Osteoblast (primary cell): ENCODE data around the gene ANHX. TPM values are rescaled to one million over a fixed set of nuclear protein-coding genes. Genes with fewer than 3 reads are reported as not detected.
A peak's percentile ranks its signal among the peaks of the same experiment; 100 is the strongest.

ENCODE experiments used
- DNase-seq: peaks from one replicate; pipeline ENCODE4 v3.0.0; 2011; ENCODE audit warnings: low spot score, mixed read lengths; ENCODE audit not compliant: insufficient read length; ENCODE audit errors: missing footprints
- H2AFZ ChIP-seq: 2 replicates; pipeline ENCODE4 v1.6.0; 2011; ENCODE audit warnings: mild to moderate bottlenecking, low read length
- H3K27ac ChIP-seq: 2 replicates; pipeline ENCODE4 v1.5.1; 2011; ENCODE audit warnings: mild to moderate bottlenecking, low read depth, low read length, moderate library complexity
- H3K27me3 ChIP-seq: 2 replicates; pipeline ENCODE4 v1.6.0; 2012; ENCODE audit warnings: mild to moderate bottlenecking, control low read depth, inconsistent platforms, low read length, moderate library complexity; ENCODE audit not compliant: insufficient read depth
- H3K36me3 ChIP-seq: 2 replicates; pipeline ENCODE4 v1.5.1; 2011; ENCODE audit warnings: mild to moderate bottlenecking, low read length, control low read depth, moderate library complexity; ENCODE audit not compliant: insufficient read depth
- H3K4me1 ChIP-seq: 2 replicates; pipeline ENCODE4 v1.5.1; 2011; ENCODE audit warnings: mild to moderate bottlenecking, low read length, control low read depth, moderate library complexity; ENCODE audit not compliant: insufficient read depth
- H3K4me2 ChIP-seq: 2 replicates; pipeline ENCODE4 v1.6.0; 2011; ENCODE audit warnings: mild to moderate bottlenecking, low read length; ENCODE audit not compliant: insufficient read depth
- H3K4me3 ChIP-seq: fragments of 200-600 bp; sonication (generic); 3 replicates; pipeline ENCODE4 v1.5.1; 2012; ENCODE audit warnings: mild to moderate bottlenecking, low read length, inconsistent platforms; ENCODE audit not compliant: insufficient read depth
- H3K79me2 ChIP-seq: 2 replicates; pipeline ENCODE4 v1.6.0; 2012; ENCODE audit warnings: mild to moderate bottlenecking, low read length, control low read depth, inconsistent platforms; ENCODE audit not compliant: insufficient read depth
- H3K9me3 ChIP-seq: 2 replicates; pipeline ENCODE4 v1.5.1; 2011; ENCODE audit warnings: low read depth, low read length, control low read depth
- H4K20me1 ChIP-seq: 2 replicates; pipeline ENCODE4 v1.6.0; 2012; ENCODE audit warnings: mild to moderate bottlenecking, low read length, control low read depth; ENCODE audit not compliant: insufficient read depth
- CTCF ChIP-seq: IDR thresholded peaks from 2 replicates; pipeline ENCODE4 v1.5.1; 2011; ENCODE audit warnings: mild to moderate bottlenecking, low read depth, low read length, moderate library complexity; ENCODE audit errors: extremely low read depth
- total RNA-seq: library from RNA; depleted of rRNA; stranded (reverse); fragments of >200 nt; gene quantifications from 2 replicates; pipeline ENCODE4 v1.2.3, GENCODE V29; 2012

Gene ANHX
- total RNA-seq, 1 donor: not detected

- no peaks in the 10 kb centered on the region for H4K20me1 ChIP-seq
- H2AFZ ChIP-seq: no peak overlapping the region
- TF ChIP-seq CTCF: no peak
- no peaks in the 10 kb centered on the region for H3K79me2 ChIP-seq
- no peaks in the 10 kb centered on the region for H3K36me3 ChIP-seq
- H3K4me3 ChIP-seq: no peak overlapping the region
- H3K27me3 ChIP-seq: no peaks in the 10 kb centered on the region
- H3K27ac ChIP-seq: no peak overlapping the region
- no peak overlapping the region for H3K4me2 ChIP-seq
- H3K9me3 ChIP-seq: peaks cover 3% of the 10 kb centered on the region
- H3K4me1 ChIP-seq: no peaks in the 10 kb centered on the region
- peak; percentile 32 for DNase-seq
Measured at GRCh38 chr12:133233993-133234564, 1.6 kb downstream of the ANHX start.

- Histone ChIP-seq H4K20me1 (no peaks in the 10 kb centered on the region), H3K4me3 (no peak overlapping the region), H2AFZ (no peak overlapping the region), H3K79me2 (no peaks in the 10 kb centered on the region), H3K36me3 (no peaks in the 10 kb centered on the region), H3K9me3 (peaks cover 3% of the 10 kb centered on the region), H3K27ac (no peak overlapping the region), H3K4me1 (no peaks in the 10 kb centered on the region), H3K4me2 (no peak overlapping the region), H3K27me3 (no peaks in the 10 kb centered on the region)
- no peak for TF ChIP-seq CTCF
- DNase-seq: peak; percentile 39
Measured at GRCh38 chr12:133233006-133233405, 2.7 kb downstream of the ANHX start.

- Histone ChIP-seq H3K27me3 (no peaks in the 10 kb centered on the region), H4K20me1 (no peaks in the 10 kb centered on the region), H3K36me3 (no peaks in the 10 kb centered on the region), H2AFZ (no peak overlapping the region), H3K9me3 (peaks cover 3% of the 10 kb centered on the region), H3K27ac (no peak overlapping the region), H3K79me2 (no peaks in the 10 kb centered on the region), H3K4me2 (no peak overlapping the region), H3K4me3 (no peak overlapping the region), H3K4me1 (no peaks in the 10 kb centered on the region)
- TF ChIP-seq CTCF: no peak
- DNase-seq: peak; percentile 66
Measured at GRCh38 chr12:133231001-133231400, 4.7 kb downstream of the ANHX start.

- peak; percentile 75 for DNase-seq
- Histone ChIP-seq H2AFZ (no peak overlapping the region), H3K27me3 (no peaks in the 10 kb centered on the region), H3K27ac (no peak overlapping the region), H3K9me3 (peaks cover 3% of the 10 kb centered on the region), H3K36me3 (no peaks in the 10 kb centered on the region), H3K4me3 (no peak overlapping the region), H3K79me2 (no peaks in the 10 kb centered on the region), H3K4me1 (no peaks in the 10 kb centered on the region), H4K20me1 (no peaks in the 10 kb centered on the region), H3K4me2 (no peak overlapping the region)
- no peak for TF ChIP-seq CTCF
Measured at GRCh38 chr12:133227281-133227852, 8.3 kb downstream of the ANHX start.
